Measurements from ENCODE around the gene ITGB4. TPM values are rescaled to one million over a fixed set of nuclear protein-coding genes. Genes with fewer than 3 reads are reported as not detected.

ITGB4 gene
- total and polyA plus RNA-seq, 9 of the 15 experiments (the other 6 are each of a cell fraction or from before 2014, with no cell fraction given) = 0.05 to 2.8 (median 0.76) TPM; not detected in 3

DNA sequence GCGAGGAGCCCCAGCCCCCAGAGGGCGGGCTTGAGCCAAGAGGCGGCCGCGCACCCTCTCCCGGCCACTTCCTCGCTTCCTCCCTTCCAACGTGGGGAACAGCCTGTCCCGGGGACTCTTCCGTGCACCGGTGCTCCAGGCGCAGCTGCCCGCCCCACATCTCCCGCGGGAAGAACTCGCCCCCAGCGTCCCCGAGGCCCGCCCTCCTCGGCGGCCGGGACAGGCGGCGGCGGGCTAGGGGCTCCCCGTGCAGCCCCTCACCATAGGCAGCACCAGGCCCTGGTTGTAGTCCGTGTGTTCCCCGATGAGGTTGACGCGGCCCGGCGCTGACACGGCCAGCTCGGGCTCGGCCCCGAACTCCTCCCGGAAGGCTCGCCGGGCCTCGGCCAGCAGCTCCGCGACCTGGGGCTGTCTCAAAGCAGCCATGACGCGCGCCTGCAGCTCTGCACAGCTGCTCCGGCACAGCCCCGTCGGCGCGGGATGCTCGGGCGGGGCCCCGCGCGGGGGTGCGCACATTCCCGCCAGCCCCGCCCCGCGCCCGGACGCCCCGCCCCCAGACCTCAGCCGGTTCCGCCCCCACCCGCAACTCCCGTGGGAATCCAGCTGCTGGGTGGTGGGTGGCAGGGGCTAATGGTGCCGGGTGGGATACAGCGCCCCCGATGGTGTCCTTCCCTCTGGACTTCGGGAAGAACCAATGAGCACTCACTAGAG lies 43.6 kb downstream of the ITGB4 start, which contains the start of gene GALK1 (continued):
- peak; percentile 78 to 86 for TF ChIP-seq RAD21 (CRISPR knock-in tag; conservative IDR thresholded peaks at IDR 0.05 in 1 of 2, IDR thresholded peaks at IDR 0.05 in 1 of 2)
- no peak for TF ChIP-seq FOXP4 (CRISPR knock-in tag; IDR thresholded peaks at IDR 0.05; ENCODE audit: borderline replicate concordance)
- no peak for TF ChIP-seq GTF3C2 (IDR thresholded peaks at IDR 0.05; ENCODE audit: borderline replicate concordance, extremely low read depth, insufficient read length)
- 0 out of 2 replicates have a peak, but pooled peaks have one; percentile 16 for TF ChIP-seq HCFC1 (IDR thresholded peaks at IDR 0.05; ENCODE audit: low read depth, low read length)
- TF ChIP-seq L3MBTL2 (IDR thresholded peaks at IDR 0.05) = 0 out of 2 replicates have a peak, but pooled peaks have one; percentile 41
- no peak for TF ChIP-seq CSDE1 (IDR thresholded peaks at IDR 0.05)
- no peak; the same call in 1 of the 2 replicates for TF ChIP-seq HMGXB4 (CRISPR knock-in tag; IDR thresholded peaks at IDR 0.05)
- TF ChIP-seq POLR2B (IDR thresholded peaks at IDR 0.05; ENCODE audit: low read depth, partially characterized antibody) = peak; percentile 32
- TF ChIP-seq ZNF431 (CRISPR knock-in tag; IDR thresholded peaks at IDR 0.05) = no peak
- no peak for TF ChIP-seq ZNF445 (CRISPR knock-in tag; IDR thresholded peaks at IDR 0.05; ENCODE audit: low read depth)
- TF ChIP-seq SP2 (IDR thresholded peaks at IDR 0.05; ENCODE audit: extremely low read depth, low read depth, low read length, poor library complexity, severe bottlenecking) = no peak
- no peak for TF ChIP-seq GATA2 (CRISPR knock-in tag; IDR thresholded peaks at IDR 0.05)
- no peak for TF ChIP-seq ETS1 (conservative IDR thresholded peaks at IDR 0.05; ENCODE audit: control insufficient read depth, low read depth, low read length)
- no peak for TF ChIP-seq RBM15 (IDR thresholded peaks at IDR 0.05; ENCODE audit: insufficient read depth, low read length)
- no peak for TF ChIP-seq TSC22D4 (tag; IDR thresholded peaks at IDR 0.05)
- no peak; the same call in 1 of the 2 replicates for TF ChIP-seq ZBED1 (IDR thresholded peaks at IDR 0.05)
- TF ChIP-seq RB1 (IDR thresholded peaks at IDR 0.05; ENCODE audit: low read depth) = peak; percentile 41; the same call in 1 of the 2 replicates
- TF ChIP-seq CREBBP (IDR thresholded peaks at IDR 0.05; ENCODE audit: low read depth, low read length) = no peak
- peak; percentile 44 for TF ChIP-seq NBN (IDR thresholded peaks at IDR 0.05; ENCODE audit: low read depth)
- TF ChIP-seq DMBX1 (CRISPR knock-in tag; IDR thresholded peaks at IDR 0.05; ENCODE audit: borderline replicate concordance) = no peak

All from K562 (cell line).